HepG2 (cell line): ENCODE data around the gene FCHSD1. TPM values are rescaled to one million over a fixed set of nuclear protein-coding genes. Genes with fewer than 3 reads are reported as not detected.

ENCODE experiments used
- ATAC-seq: fragments of 200-7000 bp; cut with Tn5 transposase; 3 replicates; pipeline ENCODE4 v1.9.1; 2020; ENCODE audit warnings: mild to moderate bottlenecking, moderate library complexity
- BruUV-seq: library from RNA; stranded (reverse); fragments of 400-500 nt; replicated peaks from 2 replicates; lab custom pipeline; 2021; lab: Mats Ljungman, UMichigan
- CTCF ChIA-PET: fragments of 300-600 bp; formaldehyde crosslinking; extraction: SDS; loops from one replicate; lab custom pipeline; 2021; ENCODE audit warnings: low total read pairs, inconsistent platforms, low intra/inter-chr PET ratio; lab: Yijun Ruan, JAX
- POLR2A ChIA-PET: fragments of 350-600 bp; sonication (Branson Sonifier 250); formaldehyde crosslinking; loops from one replicate; lab custom pipeline; 2020; ENCODE audit warnings: antibody characterized with exemption, inconsistent platforms; lab: Yijun Ruan, JAX
- DNase-seq: peaks from one replicate; pipeline ENCODE4 v3.0.0-alpha.2; 2015; ENCODE audit warnings: low spot score
- FAIRE-seq: peaks from 3 replicates; lab custom pipeline; 2011; peaks lifted over from hg19 to GRCh38; lab: Jason Lieb, UNC
- H2AFZ ChIP-seq: one replicate; pipeline ENCODE4 v1.6.1; 2011; ENCODE audit warnings: low read length, inconsistent platforms
- H3K27ac ChIP-seq: fragments of 300-600 bp; 3 replicates; pipeline ENCODE4 v1.8.0; 2011; ENCODE audit warnings: mixed run types, mild to moderate bottlenecking, mixed read lengths, low read length, inconsistent platforms; ENCODE audit not compliant: insufficient read depth; ENCODE audit errors: extremely low read length
- H3K27me3 ChIP-seq, 2 experiments: fragments of 200-600 bp in 1 of 2; 2 replicates in 1 of 2; 3 replicates in 1 of 2; pipeline versions ENCODE4 v1.6.0 to v1.8.0; 2011; ENCODE audit warnings: low read length in 2 of 2, mild to moderate bottlenecking in 2 of 2, moderate library complexity in 2 of 2, inconsistent platforms in 1 of 2; ENCODE audit not compliant: insufficient read depth in 2 of 2, control insufficient read depth in 1 of 2
- H3K36me3 ChIP-seq, 2 experiments: fragments of 200-600 bp in 1 of 2; replicated peaks in 1 of 2; 2 replicates in 1 of 2; 3 replicates in 1 of 2; pipeline versions ENCODE4 v1.5.1 to v1.8.0; 2011; ENCODE audit warnings: low read length in 2 of 2, inconsistent platforms in 1 of 2; ENCODE audit not compliant: insufficient read depth in 2 of 2, control insufficient read depth in 1 of 2
- H3K4me1 ChIP-seq: 2 replicates; pipeline ENCODE4 v1.5.1; 2012; ENCODE audit warnings: low read length, inconsistent platforms; ENCODE audit not compliant: insufficient read depth
- H3K4me2 ChIP-seq: 2 replicates; pipeline ENCODE4 v1.6.0; 2011; ENCODE audit warnings: low read depth, low read length, inconsistent platforms
- H3K4me3 ChIP-seq, 3 experiments: fragments of 200-600 bp in 1 of 3; sonication (generic), shearing (Covaris generic) in 1 of 3; replicated peaks in 1 of 3; 2 replicates each; pipeline ENCODE4 v1.5.1; 2011 to 2016; ENCODE audit warnings: low read length in 3 of 3, inconsistent platforms in 2 of 3, low read depth in 2 of 3, mild to moderate bottlenecking in 2 of 3, control low read depth in 1 of 3, mixed read lengths in 1 of 3; ENCODE audit not compliant: insufficient read depth in 1 of 3
- H3K79me2 ChIP-seq: one replicate; pipeline ENCODE4 v1.6.1; 2011; ENCODE audit warnings: low read length, inconsistent platforms; ENCODE audit not compliant: insufficient read depth
- H3K9ac ChIP-seq: 2 replicates; pipeline ENCODE4 v1.6.0; 2011; ENCODE audit warnings: mild to moderate bottlenecking, low read depth, low read length, inconsistent platforms; ENCODE audit not compliant: insufficient read depth
- H3K9me3 ChIP-seq: 2 replicates; pipeline ENCODE4 v1.5.1; 2012; ENCODE audit warnings: mild to moderate bottlenecking, low read length
- H4K20me1 ChIP-seq: 2 replicates; pipeline ENCODE4 v1.6.0; 2011; ENCODE audit warnings: inconsistent platforms, mild to moderate bottlenecking, low read length, moderate library complexity; ENCODE audit not compliant: insufficient read depth
- CAMTA2 ChIP-seq: sonication (generic); formaldehyde crosslinking; IDR thresholded peaks from 2 replicates; pipeline ENCODE4 v1.4.0; 2020; ENCODE audit warnings: mild to moderate bottlenecking, missing genetic modification reagents, borderline replicate concordance
- CHD2 ChIP-seq: IDR thresholded peaks from 2 replicates; pipeline ENCODE4 v1.6.1; 2011; ENCODE audit warnings: low read depth, low read length, improper control_type of control experiment
- DR1 ChIP-seq: sonication (generic); formaldehyde crosslinking; IDR thresholded peaks from 2 replicates; pipeline ENCODE4 v1.8.0; 2021; ENCODE audit warnings: mild to moderate bottlenecking, missing genetic modification reagents, inconsistent platforms
- FOXJ3 ChIP-seq: sonication (generic); formaldehyde crosslinking; IDR thresholded peaks from 2 replicates; pipeline ENCODE4 v1.4.0; 2020; ENCODE audit warnings: missing genetic modification reagents, mild to moderate bottlenecking, borderline replicate concordance
- LBX2 ChIP-seq: sonication (generic); formaldehyde crosslinking; IDR thresholded peaks from 2 replicates; pipeline ENCODE4 v1.5.0; 2020; ENCODE audit warnings: missing genetic modification reagents, mild to moderate bottlenecking, borderline replicate concordance
- RAD21 ChIP-seq: fragments of 450-650 bp; formaldehyde crosslinking; IDR thresholded peaks from 2 replicates; pipeline ENCODE4 v1.5.0; 2020; ENCODE audit warnings: mild to moderate bottlenecking
- ZNF256 ChIP-seq: sonication (generic); formaldehyde crosslinking; conservative IDR thresholded peaks from 2 replicates; pipeline ENCODE4 v1.4.0; 2020; ENCODE audit warnings: missing genetic modification reagents
- ZNF446 ChIP-seq: sonication (generic); formaldehyde crosslinking; IDR thresholded peaks from 2 replicates; pipeline ENCODE4 v1.5.0; 2020; ENCODE audit warnings: mild to moderate bottlenecking, missing genetic modification reagents
- ZNF543 ChIP-seq: sonication (generic); formaldehyde crosslinking; IDR thresholded peaks from 2 replicates; pipeline ENCODE4 v1.4.0; 2020; ENCODE audit warnings: mild to moderate bottlenecking, missing genetic modification reagents
- ZNF614 ChIP-seq: IDR thresholded peaks from 2 replicates; pipeline ENCODE4 v1.6.1; 2018; ENCODE audit warnings: missing biosample characterization, missing genetic modification reagents, inconsistent platforms, borderline replicate concordance
- in situ Hi-C: cut with HindIII; loops from 2 replicates; pipeline ENCODE4 v1.10.0; 2017; ENCODE audit warnings: low pct_unique_long_range_greater_than_20kb; ENCODE audit not compliant: extremely low pct_ligation_motif_present
- intact Hi-C: fragments of 100-400 bp; cut with micrococcal nuclease; formaldehyde crosslinking; loops from one replicate; pipeline ENCODE4 v1.10.0; 2022; ENCODE audit not compliant: unreplicated experiment
- polyA plus RNA-seq, 8 experiments: library from polyadenylated mRNA; depleted of rRNA in 3 of 8; stranded (reverse) in 7 of 8; unstranded in 1 of 8; fragments of >200 nt; fragmentation: Illumina TruSeq in 4 of 8; extraction: Trizol in 4 of 8; gene quantifications; 2 replicates each; pipeline versions ENCODE4 v1.2.1 to v1.2.3, GENCODE V29; 2011 to 2016; ENCODE audit warnings: low read depth in 4 of 8, missing spikeins in 1 of 8, mixed read lengths in 1 of 8; ENCODE audit not compliant: insufficient read depth in 1 of 8
- total RNA-seq, 5 experiments: library from RNA; depleted of rRNA; stranded (reverse); fragments of >200 nt; fragmentation: Illumina TruSeq; extraction: Trizol; gene quantifications; 2 replicates each; pipeline ENCODE4 v1.2.3, GENCODE V29; 2016; ENCODE audit warnings: low read depth in 1 of 5

FCHSD1 gene
- total and polyA plus RNA-seq, 2 of the 13 experiments (the other 11 are each of a cell fraction or from before 2014, with no cell fraction given), result 5.5 to 15.4 TPM

GRCh38 chr5:141683596-141684141 is 32.5 kb upstream of the FCHSD1 start:
- Histone ChIP-seq H4K20me1 (no peaks in the 10 kb centered on the region), H2AFZ (no peak overlapping the region), H3K79me2 (no peaks in the 10 kb centered on the region), H3K4me1 (peaks cover 20% of the 10 kb centered on the region), H3K9ac (no peak overlapping the region), H3K27ac (no peak overlapping the region), H3K4me3 (no peak overlapping the region), H3K4me2 (no peak overlapping the region), H3K27me3 (peaks cover 0 to 22% of the 10 kb centered on the region in 2 experiments; a peak in 4 of 5 replicates)
- CTCF ChIA-PET, result no interaction called here
- no TSS peak for BruUV-seq
- no peak for ATAC-seq
- POLR2A ChIA-PET, result no interaction called here
- DNase-seq, result no peak
- intact Hi-C loops, result no loop called here
- no peak for FAIRE-seq
- TF ChIP-seq FOXJ3 (CRISPR knock-in tag), result no peak
- no peak for TF ChIP-seq LBX2
- no peak for TF ChIP-seq ZNF543 (CRISPR knock-in tag)
- no peak for TF ChIP-seq CAMTA2
- TF ChIP-seq ZNF256 (CRISPR knock-in tag), result no peak
- no peak for TF ChIP-seq RAD21 (CRISPR knock-in tag)
- TF ChIP-seq ZNF614, result no peak
- no peak for TF ChIP-seq CHD2
- TF ChIP-seq ZNF446 (CRISPR knock-in tag), result no peak
- no peak for TF ChIP-seq DR1 (CRISPR knock-in tag)
- TF ChIP-seq, all 625 proteins: peak for 0
- in situ Hi-C loops, result loop anchor here (25.0 kb wide), 1 partner anchor 454 kb away; no protein-coding TSS in a partner anchor
- Histone ChIP-seq H3K9me3 (no peaks in the 10 kb centered on the region), H3K36me3 (no peaks in the 10 kb centered on the region)
